HepG2 (cell line): Measurements from ENCODE around the gene DAD1. TPM values are rescaled to one million over a fixed set of nuclear protein-coding genes. Genes with fewer than 3 reads are reported as not detected.

Experiments
- ATAC-seq: fragments of 200-7000 bp; cut with Tn5 transposase; 3 replicates; pipeline ENCODE4 v1.9.1; 2020; ENCODE audit warnings: mild to moderate bottlenecking, moderate library complexity
- BruUV-seq: library from RNA; stranded (reverse); fragments of 400-500 nt; replicated peaks from 2 replicates; lab custom pipeline; 2021; lab: Mats Ljungman, UMichigan
- CTCF ChIA-PET: fragments of 300-600 bp; formaldehyde crosslinking; extraction: SDS; loops from one replicate; lab custom pipeline; 2021; ENCODE audit warnings: low total read pairs, inconsistent platforms, low intra/inter-chr PET ratio; lab: Yijun Ruan, JAX
- POLR2A ChIA-PET: fragments of 350-600 bp; sonication (Branson Sonifier 250); formaldehyde crosslinking; loops from one replicate; lab custom pipeline; 2020; ENCODE audit warnings: antibody characterized with exemption, inconsistent platforms; lab: Yijun Ruan, JAX
- DNase-seq: peaks from one replicate; pipeline ENCODE4 v3.0.0-alpha.2; 2015; ENCODE audit warnings: low spot score
- FAIRE-seq: peaks from 3 replicates; lab custom pipeline; 2011; peaks lifted over from hg19 to GRCh38; lab: Jason Lieb, UNC
- H2AFZ ChIP-seq: one replicate; pipeline ENCODE4 v1.6.1; 2011; ENCODE audit warnings: low read length, inconsistent platforms
- H3K27ac ChIP-seq: fragments of 300-600 bp; 3 replicates; pipeline ENCODE4 v1.8.0; 2011; ENCODE audit warnings: mixed run types, mild to moderate bottlenecking, mixed read lengths, low read length, inconsistent platforms; ENCODE audit not compliant: insufficient read depth; ENCODE audit errors: extremely low read length
- H3K27me3 ChIP-seq, 2 experiments: fragments of 200-600 bp in 1 of 2; 2 replicates in 1 of 2; 3 replicates in 1 of 2; pipeline versions ENCODE4 v1.6.0 to v1.8.0; 2011; ENCODE audit warnings: low read length in 2 of 2, mild to moderate bottlenecking in 2 of 2, moderate library complexity in 2 of 2, inconsistent platforms in 1 of 2; ENCODE audit not compliant: insufficient read depth in 2 of 2, control insufficient read depth in 1 of 2
- H3K36me3 ChIP-seq, 2 experiments: fragments of 200-600 bp in 1 of 2; replicated peaks in 1 of 2; 2 replicates in 1 of 2; 3 replicates in 1 of 2; pipeline versions ENCODE4 v1.5.1 to v1.8.0; 2011; ENCODE audit warnings: low read length in 2 of 2, inconsistent platforms in 1 of 2; ENCODE audit not compliant: insufficient read depth in 2 of 2, control insufficient read depth in 1 of 2
- H3K4me1 ChIP-seq: 2 replicates; pipeline ENCODE4 v1.5.1; 2012; ENCODE audit warnings: low read length, inconsistent platforms; ENCODE audit not compliant: insufficient read depth
- H3K4me2 ChIP-seq: 2 replicates; pipeline ENCODE4 v1.6.0; 2011; ENCODE audit warnings: low read depth, low read length, inconsistent platforms
- H3K4me3 ChIP-seq, 3 experiments: fragments of 200-600 bp in 1 of 3; sonication (generic), shearing (Covaris generic) in 1 of 3; replicated peaks in 1 of 3; 2 replicates each; pipeline ENCODE4 v1.5.1; 2011 to 2016; ENCODE audit warnings: low read length in 3 of 3, inconsistent platforms in 2 of 3, low read depth in 2 of 3, mild to moderate bottlenecking in 2 of 3, control low read depth in 1 of 3, mixed read lengths in 1 of 3; ENCODE audit not compliant: insufficient read depth in 1 of 3
- H3K79me2 ChIP-seq: one replicate; pipeline ENCODE4 v1.6.1; 2011; ENCODE audit warnings: low read length, inconsistent platforms; ENCODE audit not compliant: insufficient read depth
- H3K9ac ChIP-seq: 2 replicates; pipeline ENCODE4 v1.6.0; 2011; ENCODE audit warnings: mild to moderate bottlenecking, low read depth, low read length, inconsistent platforms; ENCODE audit not compliant: insufficient read depth
- H3K9me3 ChIP-seq: 2 replicates; pipeline ENCODE4 v1.5.1; 2012; ENCODE audit warnings: mild to moderate bottlenecking, low read length
- H4K20me1 ChIP-seq: 2 replicates; pipeline ENCODE4 v1.6.0; 2011; ENCODE audit warnings: inconsistent platforms, mild to moderate bottlenecking, low read length, moderate library complexity; ENCODE audit not compliant: insufficient read depth
- HIVEP1 ChIP-seq: sonication (generic); formaldehyde crosslinking; IDR thresholded peaks from 2 replicates; pipeline ENCODE4 v1.4.0; 2020; ENCODE audit warnings: mild to moderate bottlenecking, missing genetic modification reagents
- MAZ ChIP-seq, 2 experiments: sonication (generic) in 1 of 2; formaldehyde crosslinking in 1 of 2; IDR thresholded peaks; 2 replicates each; pipeline versions ENCODE4 v1.5.0 to v1.6.1; 2012 to 2020; ENCODE audit warnings: low read depth in 2 of 2, mild to moderate bottlenecking in 2 of 2, borderline replicate concordance in 1 of 2, improper control_type of control experiment in 1 of 2, low read length in 1 of 2, missing genetic modification reagents in 1 of 2, moderate library complexity in 1 of 2
- NRL ChIP-seq: sonication (generic); formaldehyde crosslinking; IDR thresholded peaks from 2 replicates; pipeline ENCODE4 v1.5.0; 2020; ENCODE audit warnings: missing genetic modification reagents, mild to moderate bottlenecking, moderate library complexity, borderline replicate concordance
- RXRA ChIP-seq: sonication (generic); formaldehyde crosslinking; IDR thresholded peaks from 2 replicates; pipeline ENCODE4 v1.5.1; 2020; ENCODE audit warnings: missing genetic modification reagents
- XBP1 ChIP-seq: sonication (generic); formaldehyde crosslinking; IDR thresholded peaks from 2 replicates; pipeline ENCODE4 v1.5.0; 2020; ENCODE audit warnings: missing genetic modification reagents
- ZBTB3 ChIP-seq: sonication (generic); formaldehyde crosslinking; IDR thresholded peaks from 2 replicates; pipeline ENCODE4 v1.4.0; 2020; ENCODE audit warnings: low read depth, mild to moderate bottlenecking, moderate library complexity, missing genetic modification reagents, borderline replicate concordance
- ZMAT5 ChIP-seq: sonication (generic); formaldehyde crosslinking; IDR thresholded peaks from 2 replicates; pipeline ENCODE4 v1.5.0; 2020; ENCODE audit warnings: mild to moderate bottlenecking, low read depth, missing genetic modification reagents, borderline replicate concordance
- ZNF124 ChIP-seq: sonication (generic); formaldehyde crosslinking; IDR thresholded peaks from 2 replicates; pipeline ENCODE4 v1.4.0; 2020; ENCODE audit warnings: missing genetic modification reagents
- ZNF251 ChIP-seq: sonication (generic); formaldehyde crosslinking; IDR thresholded peaks from 2 replicates; pipeline ENCODE4 v1.9.0; 2021; ENCODE audit warnings: mild to moderate bottlenecking, missing genetic modification reagents
- ZNF510 ChIP-seq: sonication (generic); formaldehyde crosslinking; IDR thresholded peaks from 2 replicates; pipeline ENCODE4 v1.4.0; 2020; ENCODE audit warnings: low read depth, mild to moderate bottlenecking, missing genetic modification reagents
- ZNF644 ChIP-seq: IDR thresholded peaks from 2 replicates; pipeline ENCODE4 v1.6.1; 2016; ENCODE audit warnings: low read depth
- ZNF691 ChIP-seq: sonication (generic); formaldehyde crosslinking; IDR thresholded peaks from 2 replicates; pipeline ENCODE4 v1.4.0; 2020; ENCODE audit warnings: missing genetic modification reagents, low read depth, mild to moderate bottlenecking, borderline replicate concordance
- WGBS: methylation state at CpG from one replicate; pipeline ENCODE4 v1.1.6; 2017; ENCODE audit warnings: low lambda C conversion rate; 5-methylcytosine and 5-hydroxymethylcytosine counted together
- in situ Hi-C: cut with HindIII; loops from 2 replicates; pipeline ENCODE4 v1.10.0; 2017; ENCODE audit warnings: low pct_unique_long_range_greater_than_20kb; ENCODE audit not compliant: extremely low pct_ligation_motif_present
- intact Hi-C: fragments of 100-400 bp; cut with micrococcal nuclease; formaldehyde crosslinking; loops from one replicate; pipeline ENCODE4 v1.10.0; 2022; ENCODE audit not compliant: unreplicated experiment
- polyA plus RNA-seq, 8 experiments: library from polyadenylated mRNA; depleted of rRNA in 3 of 8; stranded (reverse) in 7 of 8; unstranded in 1 of 8; fragments of >200 nt; fragmentation: Illumina TruSeq in 4 of 8; extraction: Trizol in 4 of 8; gene quantifications; 2 replicates each; pipeline versions ENCODE4 v1.2.1 to v1.2.3, GENCODE V29; 2011 to 2016; ENCODE audit warnings: low read depth in 4 of 8, missing spikeins in 1 of 8, mixed read lengths in 1 of 8; ENCODE audit not compliant: insufficient read depth in 1 of 8
- total RNA-seq, 5 experiments: library from RNA; depleted of rRNA; stranded (reverse); fragments of >200 nt; fragmentation: Illumina TruSeq; extraction: Trizol; gene quantifications; 2 replicates each; pipeline ENCODE4 v1.2.3, GENCODE V29; 2016; ENCODE audit warnings: low read depth in 1 of 5
- TF ChIP-seq, protein P1 (sequence below), 2 experiments: fragments of 450-650 bp in 1 of 2; sonication (generic) in 1 of 2; formaldehyde crosslinking in 1 of 2; IDR thresholded peaks; 2 replicates each; pipeline versions ENCODE4 v1.6.1 to v1.8.0; 2016 to 2022; ENCODE audit warnings: antibody characterized with exemption in 1 of 2, mild to moderate bottlenecking in 1 of 2, missing genetic modification reagents in 1 of 2

The DAD1 gene
- total and polyA plus RNA-seq, 2 of the 13 experiments (the other 11 are each of a cell fraction or from before 2014, with no cell fraction given), result 558 to 626 TPM

- FAIRE-seq (no peak), DNase-seq (no peak), ATAC-seq (no peak)
- Histone ChIP-seq H3K4me3 (no peak overlapping the region), H3K9ac (no peak overlapping the region), H3K4me1 (peaks cover 9% of the 10 kb centered on the region), H3K27ac (no peak overlapping the region), H3K9me3 (no peaks in the 10 kb centered on the region), H3K79me2 (no peaks in the 10 kb centered on the region), H4K20me1 (0 out of 2 replicates have a peak, but pooled peaks cover 4% of the 10 kb centered on the region), H2AFZ (no peak overlapping the region), H3K36me3 (peaks cover 34 to 76% of the 10 kb centered on the region in 2 experiments), H3K4me2 (no peak overlapping the region), H3K27me3 (no peaks in the 10 kb centered on the region)
- in situ Hi-C loops (no loop called here), intact Hi-C loops (no loop called here)
- ChIA-PET CTCF (interaction anchor here (1.5 kb wide), 1 partner anchor 9 kb away, joined by 3 read pairs; the partner anchor contains the start of gene ABHD4), POLR2A (interaction anchor here (0.9 to 1.2 kb wide), 3 partner anchors 8 to 18 kb away, joined by 3 to 6 read pairs (median 4); partner anchors contain the start of gene ABHD4)
- WGBS, result 92% methylated on average over 3 of the region's 3 CpGs
- no TSS peak for BruUV-seq
- no peak for TF ChIP-seq ZNF691 (CRISPR knock-in tag)
- TF ChIP-seq ZBTB3 (CRISPR knock-in tag), result no peak
- TF ChIP-seq ZNF510 (CRISPR knock-in tag), result no peak
- TF ChIP-seq RXRA (CRISPR knock-in tag), result peak; percentile 14; the same call in 1 of the 2 replicates
- TF ChIP-seq XBP1, result no peak
- TF ChIP-seq HIVEP1 (CRISPR knock-in tag), result no peak
- TF ChIP-seq, protein P1, sequence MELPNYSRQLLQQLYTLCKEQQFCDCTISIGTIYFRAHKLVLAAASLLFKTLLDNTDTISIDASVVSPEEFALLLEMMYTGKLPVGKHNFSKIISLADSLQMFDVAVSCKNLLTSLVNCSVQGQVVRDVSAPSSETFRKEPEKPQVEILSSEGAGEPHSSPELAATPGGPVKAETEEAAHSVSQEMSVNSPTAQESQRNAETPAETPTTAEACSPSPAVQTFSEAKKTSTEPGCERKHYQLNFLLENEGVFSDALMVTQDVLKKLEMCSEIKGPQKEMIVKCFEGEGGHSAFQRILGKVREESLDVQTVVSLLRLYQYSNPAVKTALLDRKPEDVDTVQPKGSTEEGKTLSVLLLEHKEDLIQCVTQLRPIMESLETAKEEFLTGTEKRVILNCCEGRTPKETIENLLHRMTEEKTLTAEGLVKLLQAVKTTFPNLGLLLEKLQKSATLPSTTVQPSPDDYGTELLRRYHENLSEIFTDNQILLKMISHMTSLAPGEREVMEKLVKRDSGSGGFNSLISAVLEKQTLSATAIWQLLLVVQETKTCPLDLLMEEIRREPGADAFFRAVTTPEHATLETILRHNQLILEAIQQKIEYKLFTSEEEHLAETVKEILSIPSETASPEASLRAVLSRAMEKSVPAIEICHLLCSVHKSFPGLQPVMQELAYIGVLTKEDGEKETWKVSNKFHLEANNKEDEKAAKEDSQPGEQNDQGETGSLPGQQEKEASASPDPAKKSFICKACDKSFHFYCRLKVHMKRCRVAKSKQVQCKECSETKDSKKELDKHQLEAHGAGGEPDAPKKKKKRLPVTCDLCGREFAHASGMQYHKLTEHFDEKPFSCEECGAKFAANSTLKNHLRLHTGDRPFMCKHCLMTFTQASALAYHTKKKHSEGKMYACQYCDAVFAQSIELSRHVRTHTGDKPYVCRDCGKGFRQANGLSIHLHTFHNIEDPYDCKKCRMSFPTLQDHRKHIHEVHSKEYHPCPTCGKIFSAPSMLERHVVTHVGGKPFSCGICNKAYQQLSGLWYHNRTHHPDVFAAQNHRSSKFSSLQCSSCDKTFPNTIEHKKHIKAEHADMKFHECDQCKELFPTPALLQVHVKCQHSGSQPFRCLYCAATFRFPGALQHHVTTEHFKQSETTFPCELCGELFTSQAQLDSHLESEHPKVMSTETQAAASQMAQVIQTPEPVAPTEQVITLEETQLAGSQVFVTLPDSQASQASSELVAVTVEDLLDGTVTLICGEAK (IDR thresholded peaks at IDR 0.05), result no peak
- TF ChIP-seq, protein P1 (CRISPR knock-in tag; IDR thresholded peaks at IDR 0.05), result peak; percentile 17; the same call in 1 of the 2 replicates
- TF ChIP-seq NRL (CRISPR knock-in tag), result peak; percentile 42; the same call in 1 of the 2 replicates
- TF ChIP-seq ZNF251 (CRISPR knock-in tag), result 0 out of 2 replicates have a peak, but pooled peaks have one; percentile 70
- TF ChIP-seq ZMAT5 (CRISPR knock-in tag), result no peak
- TF ChIP-seq MAZ (IDR thresholded peaks at IDR 0.05; ENCODE audit: borderline replicate concordance, low read depth, low read length), result no peak
- TF ChIP-seq MAZ (CRISPR knock-in tag; IDR thresholded peaks at IDR 0.05; ENCODE audit: low read depth), result no peak
- no peak for TF ChIP-seq ZNF644 (CRISPR knock-in tag)
- TF ChIP-seq ZNF124 (CRISPR knock-in tag), result no peak
These were observed 18.3 kb upstream of the DAD1 start for GRCh38 chr14:22607291-22607690.
